Endothelial cell of umbilical vein (primary cell): ENCODE data around the gene ZIM2. TPM values are rescaled to one million over a fixed set of nuclear protein-coding genes. Genes with fewer than 3 reads are reported as not detected.

Source experiments
- BruUV-seq: library from RNA; stranded (reverse); fragments of 400-500 nt; replicated peaks from 2 replicates; lab custom pipeline; 2021; lab: Mats Ljungman, UMichigan
- CTCF ChIA-PET: fragments of 300-600, 350-600 bp; sonication (Branson Sonifier 250); formaldehyde crosslinking; loops from one replicate; lab custom pipeline; 2021; ENCODE audit warnings: antibody characterized with exemption, inconsistent platforms; lab: Charles Lee
- POLR2A ChIA-PET: fragments of 300-600, 350-600 bp; sonication (Branson Sonifier 250); formaldehyde crosslinking; loops from one replicate; lab custom pipeline; 2021; ENCODE audit warnings: antibody characterized with exemption, inconsistent platforms; lab: Charles Lee
- DNase-seq: peaks from one replicate; pipeline ENCODE4 v3.0.0-alpha.2; 2011; ENCODE audit warnings: low read depth, low spot score
- FAIRE-seq: peaks from 2 replicates; lab custom pipeline; 2011; peaks lifted over from hg19 to GRCh38; lab: Jason Lieb, UNC
- H2AFZ ChIP-seq: 2 replicates; pipeline ENCODE4 v1.6.0; 2012; ENCODE audit warnings: low read depth, low read length, control low read depth, inconsistent platforms
- H3K27ac ChIP-seq: 2 replicates; pipeline ENCODE4 v1.5.1; 2011; ENCODE audit warnings: low read depth, mild to moderate bottlenecking, control low read depth, low read length, moderate library complexity; ENCODE audit not compliant: insufficient read depth
- H3K27me3 ChIP-seq, 2 experiments: 2 replicates each; pipeline versions ENCODE4 v1.6.0 to v1.6.1; 2011; ENCODE audit warnings: low read length in 2 of 2, mixed read lengths in 1 of 2; ENCODE audit not compliant: control insufficient read depth in 2 of 2, insufficient read depth in 2 of 2
- H3K36me3 ChIP-seq, 2 experiments: 2 replicates in 1 of 2; 3 replicates in 1 of 2; pipeline ENCODE4 v1.5.1; 2011; ENCODE audit warnings: low read length in 2 of 2, mild to moderate bottlenecking in 1 of 2, moderate library complexity in 1 of 2; ENCODE audit not compliant: control insufficient read depth in 2 of 2, insufficient read depth in 2 of 2; ENCODE audit errors: extremely low read depth in 1 of 2
- H3K4me1 ChIP-seq: 3 replicates; pipeline ENCODE4 v1.5.1; 2011; ENCODE audit warnings: mild to moderate bottlenecking, low read length; ENCODE audit not compliant: control insufficient read depth, insufficient read depth; ENCODE audit errors: extremely low read depth
- H3K4me2 ChIP-seq: 2 replicates; pipeline ENCODE4 v1.6.1; 2011; ENCODE audit warnings: low read length, control low read depth, mixed read lengths; ENCODE audit not compliant: insufficient read depth
- H3K4me3 ChIP-seq, 3 experiments: fragments of 200-600 bp in 1 of 3; sonication (generic), shearing (Covaris generic) in 1 of 3; replicated peaks in 1 of 3; 2 replicates each; pipeline ENCODE4 v1.5.1; 2011 to 2016; ENCODE audit warnings: control low read depth in 3 of 3, low read length in 3 of 3, mild to moderate bottlenecking in 2 of 3, inconsistent platforms in 1 of 3, low read depth in 1 of 3, moderate library complexity in 1 of 3; ENCODE audit not compliant: insufficient read depth in 1 of 3
- H3K79me2 ChIP-seq: 2 replicates; pipeline ENCODE4 v1.6.0; 2012; ENCODE audit warnings: low read length, inconsistent platforms; ENCODE audit not compliant: control insufficient read depth, insufficient read depth
- H3K9ac ChIP-seq: replicated peaks from 2 replicates; pipeline ENCODE3; 2011; ENCODE audit warnings: low read length, control low read depth; ENCODE audit not compliant: insufficient read depth; ENCODE audit errors: extremely low read depth
- H3K9me1 ChIP-seq: replicated peaks from 3 replicates; pipeline ENCODE4 v1.6.0; 2011; ENCODE audit warnings: mild to moderate bottlenecking, low read length; ENCODE audit not compliant: control insufficient read depth, insufficient read depth; ENCODE audit errors: extremely low read depth
- H3K9me3 ChIP-seq: replicated peaks from 2 replicates; pipeline ENCODE4 v1.5.1; 2012; ENCODE audit warnings: low read length, inconsistent platforms; ENCODE audit not compliant: control insufficient read depth, insufficient read depth
- H4K20me1 ChIP-seq: replicated peaks from 2 replicates; pipeline ENCODE3; 2011; ENCODE audit warnings: mild to moderate bottlenecking, low read length; ENCODE audit not compliant: control insufficient read depth, insufficient read depth; ENCODE audit errors: extremely low read depth
- CTCF ChIP-seq, 2 donors: IDR thresholded peaks; 1 replicate in 1 of 2; 2 replicates in 1 of 2; pipeline ENCODE4 v1.5.1; 2011; ENCODE audit warnings: low read length in 2 of 2, mild to moderate bottlenecking in 2 of 2, moderate library complexity in 2 of 2, control low read depth in 1 of 2, inconsistent platforms in 1 of 2, low read depth in 1 of 2; ENCODE audit not compliant: insufficient read depth in 1 of 2; ENCODE audit errors: extremely low read depth in 1 of 2
- EZH2 ChIP-seq: IDR thresholded peaks from 2 replicates; pipeline ENCODE4 v1.6.1; 2012; ENCODE audit warnings: borderline replicate concordance, low read depth, mild to moderate bottlenecking, moderate library complexity, low read length, inconsistent platforms; ENCODE audit not compliant: severe bottlenecking
- FOS ChIP-seq: IDR thresholded peaks from 2 replicates; pipeline ENCODE4 v1.6.1; 2011; ENCODE audit warnings: mild to moderate bottlenecking, low read length, moderate library complexity, borderline replicate concordance; ENCODE audit not compliant: insufficient read depth
- GATA2 ChIP-seq: IDR thresholded peaks from 2 replicates; pipeline ENCODE4 v1.7.0; 2011; ENCODE audit warnings: low read depth, mild to moderate bottlenecking, moderate library complexity, mixed read lengths, low read length; ENCODE audit not compliant: insufficient read length, insufficient read depth
- JUN ChIP-seq: IDR thresholded peaks from 2 replicates; pipeline ENCODE4 v1.6.1; 2011; ENCODE audit warnings: borderline replicate concordance, low read depth; ENCODE audit not compliant: insufficient read length, insufficient read depth
- MAX ChIP-seq: IDR thresholded peaks from 2 replicates; pipeline ENCODE4 v1.6.1; 2011; ENCODE audit not compliant: insufficient read depth, insufficient read length
- MYC ChIP-seq: IDR thresholded peaks from one replicate; pipeline ENCODE4 v1.6.1; 2011; ENCODE audit warnings: mild to moderate bottlenecking, low read depth, low read length
- POLR2A ChIP-seq: IDR thresholded peaks from 2 replicates; pipeline ENCODE4 v1.6.1; 2012; ENCODE audit warnings: low read depth, mild to moderate bottlenecking, control low read depth, low read length
- POLR2AphosphoS5 ChIP-seq: IDR thresholded peaks from 2 replicates; pipeline ENCODE4 v1.6.1; 2012; ENCODE audit warnings: low read depth, mild to moderate bottlenecking, control low read depth, low read length, moderate library complexity; ENCODE audit not compliant: insufficient read depth
- dilution Hi-C: fragments of 300-500 bp; cut with MboI; formaldehyde crosslinking; loops from one replicate; pipeline ENCODE4 v1.15.0; 2019; ENCODE audit warnings: low sequenced_read_pairs; ENCODE audit not compliant: extremely low pct_ligation_motif_present
- intact Hi-C: fragments of 100-400 bp; cut with micrococcal nuclease; formaldehyde crosslinking; loops from one replicate; pipeline ENCODE4 v1.10.0; 2022
- polyA plus RNA-seq, 4 experiments: library from polyadenylated mRNA; depleted of rRNA in 3 of 4; stranded (reverse) in 3 of 4; unstranded in 1 of 4; fragments of >200 nt; gene quantifications; 2 replicates each; pipeline versions ENCODE4 v1.2.1 to v1.2.3, GENCODE V29; 2011 to 2012; ENCODE audit warnings: missing spikeins in 1 of 4
- total RNA-seq: library from RNA; stranded (reverse); gene quantifications from 2 replicates; pipeline ENCODE4 v1.2.3, GENCODE V29; 2021

ZIM2 gene
- total and polyA plus RNA-seq, 2 donors (not counting 3 experiments of a cell fraction or from before 2014, with no cell fraction given): not detected

GRCh38 chr19:56823417-56823816 is 17.1 kb downstream of the ZIM2 start:
- Histone ChIP-seq H4K20me1 (no peaks in the 10 kb centered on the region), H3K27ac (no peak overlapping the region), H3K9me3 (peaks cover 17% of the 10 kb centered on the region), H3K9ac (no peak overlapping the region), H3K4me3 (no peak overlapping the region), H3K4me2 (no peak overlapping the region), H3K36me3 (no peaks in the 10 kb centered on the region), H3K79me2 (no peaks in the 10 kb centered on the region), H2AFZ (no peak overlapping the region), H3K4me1 (no peaks in the 10 kb centered on the region), H3K9me1 (no peaks in the 10 kb centered on the region), H3K27me3 (no peaks in the 10 kb centered on the region)
- ChIA-PET CTCF (no interaction called here), POLR2A (no interaction called here)
- FAIRE-seq (no peak), DNase-seq (no peak)
- intact Hi-C loops: no loop called here
- dilution Hi-C loops: no loop called here
- TF ChIP-seq JUN: no peak
- TF ChIP-seq EZH2: no peak
- TF ChIP-seq POLR2AphosphoS5: no peak
- TF ChIP-seq POLR2A: no peak
- TF ChIP-seq CTCF (IDR thresholded peaks at IDR 0.05; ENCODE audit: extremely low read depth in 1 of 2, insufficient read depth in 1 of 2, low read depth in 1 of 2, low read length in 2 of 2): no peak
- TF ChIP-seq GATA2: no peak
- TF ChIP-seq MYC: no peak
- TF ChIP-seq FOS: no peak
- TF ChIP-seq MAX: no peak
- BruUV-seq: no TSS peak
